K562 (cell line): ENCODE results near the gene THEM4. TPM values are rescaled to one million over a fixed set of nuclear protein-coding genes. Genes with fewer than 3 reads are reported as not detected.

Source experiments
- BHLHE40 ChIP-seq: IDR thresholded peaks from 2 replicates; pipeline ENCODE4 v1.6.1; 2011; ENCODE audit warnings: low read length, improper control_type of control experiment
- CUX1 ChIP-seq: fragments of 200-800 bp; sonication (Bioruptor generic); IDR thresholded peaks from 2 replicates; pipeline ENCODE4 v1.6.1; 2016; ENCODE audit warnings: missing genetic modification characterization, missing compliant biosample characterization
- DPF2 ChIP-seq: fragments of 450-650 bp; IDR thresholded peaks from 2 replicates; pipeline ENCODE4 v1.6.1; 2016
- FOXP1 ChIP-seq: sonication (generic); formaldehyde crosslinking; IDR thresholded peaks from 2 replicates; pipeline ENCODE4 v1.8.0; 2022; ENCODE audit warnings: mild to moderate bottlenecking, missing genetic modification reagents
- GMEB1 ChIP-seq: fragments of 250-450 bp; sonication (Bioruptor Pico); IDR thresholded peaks from 2 replicates; pipeline ENCODE4 v1.4.0; 2020; ENCODE audit warnings: mild to moderate bottlenecking
- HMGN3 ChIP-seq: IDR thresholded peaks from 2 replicates; pipeline ENCODE4 v1.6.1; 2011; ENCODE audit warnings: borderline replicate concordance, low read depth, mild to moderate bottlenecking, mixed read lengths, low read length; ENCODE audit not compliant: insufficient read length; ENCODE audit errors: extremely low read depth
- POLR2AphosphoS5 ChIP-seq: IDR thresholded peaks from 2 replicates; pipeline ENCODE4 v1.6.1; 2011; ENCODE audit warnings: mild to moderate bottlenecking, low read depth, low read length, moderate library complexity; ENCODE audit not compliant: control insufficient read depth, insufficient read depth
- RUNX1 ChIP-seq: sonication (generic); IDR thresholded peaks from 2 replicates; pipeline ENCODE4 v1.6.1; 2016; ENCODE audit warnings: antibody characterized with exemption, low read depth
- ZBTB17 ChIP-seq: fragments of 450-650 bp; formaldehyde crosslinking; IDR thresholded peaks from 2 replicates; pipeline ENCODE4 v1.4.0; 2020; ENCODE audit warnings: mild to moderate bottlenecking
- ZNF253 ChIP-seq: fragments of 250-450 bp; sonication (Bioruptor Pico); conservative IDR thresholded peaks from 2 replicates; pipeline ENCODE4 v1.6.1; 2021; ENCODE audit warnings: mild to moderate bottlenecking
- ZNF282 ChIP-seq: sonication (generic); formaldehyde crosslinking; IDR thresholded peaks from 2 replicates; pipeline ENCODE4 v1.8.1; 2023; ENCODE audit warnings: missing genetic modification reagents
- polyA plus RNA-seq, 8 experiments: library from polyadenylated mRNA; depleted of rRNA in 4 of 8; stranded (reverse) in 5 of 8; unstranded in 3 of 8; fragments of >200 nt; fragmentation: Nextera tagmentation in 2 of 8; fragmentation: Illumina TruSeq in 1 of 8; extraction: Ambion mirVana in 2 of 8; extraction: Trizol in 1 of 8; gene quantifications; 2 replicates each; pipeline versions ENCODE4 v1.2.1 to v1.2.3, GENCODE V29; 2011 to 2014; ENCODE audit warnings: inconsistent platforms in 1 of 8, missing spikeins in 1 of 8
- total RNA-seq, 7 experiments: library from RNA; depleted of rRNA in 6 of 7; stranded (reverse); fragments of >200 nt in 6 of 7; fragmentation: Illumina TruSeq in 2 of 7; extraction: Trizol in 2 of 7; gene quantifications; 2 replicates each; pipeline versions ENCODE4 v1.2.1 to v1.2.3, GENCODE V29; 2011 to 2021; ENCODE audit warnings: low replicate concordance in 1 of 7
- TF ChIP-seq, protein P1 (sequence below), 2 experiments: fragments of 450-650 bp; IDR thresholded peaks; 2 replicates each; pipeline ENCODE4 v1.6.1; 2016
- TF ChIP-seq, protein P2 (sequence below): fragments of 450-650 bp; formaldehyde crosslinking; IDR thresholded peaks from 2 replicates; pipeline ENCODE4 v1.4.0; 2022; ENCODE audit warnings: mild to moderate bottlenecking, moderate library complexity

The THEM4 gene
- total and polyA plus RNA-seq, 9 of the 15 experiments (the other 6 are each of a cell fraction or from before 2014, with no cell fraction given), result 8.6 to 71.9 (median 35.3) TPM

DNA sequence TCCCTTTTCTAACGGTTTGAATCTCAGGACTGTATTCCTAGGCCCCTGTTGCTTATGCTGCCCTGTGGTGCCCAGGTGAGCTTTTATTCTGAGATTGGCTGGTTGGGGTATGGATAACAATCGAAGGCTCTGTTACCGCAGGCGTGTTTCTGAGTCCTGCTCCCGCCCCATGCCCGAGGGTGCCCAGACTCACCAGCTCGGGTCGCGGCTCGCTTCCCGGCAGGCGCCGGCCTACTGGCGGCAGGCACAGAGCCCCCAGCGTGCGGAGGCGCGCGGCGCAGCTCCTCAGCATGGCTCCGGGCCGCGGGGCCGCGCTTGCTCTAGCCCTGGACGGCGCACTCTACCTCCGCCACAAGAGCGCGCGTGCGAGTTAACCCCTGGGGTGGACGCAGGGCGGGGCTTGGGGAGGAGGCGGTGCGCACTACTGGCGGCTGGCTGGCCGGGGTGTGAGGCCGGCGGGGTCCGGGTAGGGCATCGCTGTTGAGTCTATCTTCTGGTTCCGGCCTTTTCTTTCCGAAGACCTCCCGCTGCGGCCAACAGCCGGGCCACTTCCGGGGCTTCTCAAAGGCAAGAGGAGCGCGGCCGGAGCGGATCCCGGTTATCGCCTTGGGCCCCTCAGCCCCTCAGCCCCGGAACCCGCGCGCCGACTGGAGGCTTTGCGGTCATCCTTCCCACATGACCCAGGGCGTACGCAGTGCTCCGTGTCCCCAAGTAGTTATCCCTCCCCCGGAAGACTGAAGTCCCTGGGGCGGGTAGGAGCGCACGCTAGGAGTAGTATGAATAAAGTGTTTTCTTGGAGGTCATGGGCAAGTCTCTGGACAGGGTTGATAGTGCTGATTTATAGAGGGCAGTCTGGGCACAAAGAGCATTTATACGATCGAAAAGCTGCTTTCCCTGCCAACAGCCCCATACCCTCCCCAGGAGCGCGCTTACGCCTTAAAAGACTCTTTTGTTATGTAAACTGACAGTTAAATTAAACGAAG, at the start of gene THEM4 (continued):
- peak; percentile 25; the same call in 1 of the 2 replicates for TF ChIP-seq CUX1
- 0 out of 2 replicates have a peak, but pooled peaks have one; percentile 24 for TF ChIP-seq ZNF282
- TF ChIP-seq FOXP1, result peak; percentile 72; the same call in 1 of the 2 replicates
- TF ChIP-seq ZNF253 (CRISPR knock-in tag), result no peak
- peak; percentile 59 for TF ChIP-seq BHLHE40
- no peak for TF ChIP-seq RUNX1
- TF ChIP-seq, protein P1, sequence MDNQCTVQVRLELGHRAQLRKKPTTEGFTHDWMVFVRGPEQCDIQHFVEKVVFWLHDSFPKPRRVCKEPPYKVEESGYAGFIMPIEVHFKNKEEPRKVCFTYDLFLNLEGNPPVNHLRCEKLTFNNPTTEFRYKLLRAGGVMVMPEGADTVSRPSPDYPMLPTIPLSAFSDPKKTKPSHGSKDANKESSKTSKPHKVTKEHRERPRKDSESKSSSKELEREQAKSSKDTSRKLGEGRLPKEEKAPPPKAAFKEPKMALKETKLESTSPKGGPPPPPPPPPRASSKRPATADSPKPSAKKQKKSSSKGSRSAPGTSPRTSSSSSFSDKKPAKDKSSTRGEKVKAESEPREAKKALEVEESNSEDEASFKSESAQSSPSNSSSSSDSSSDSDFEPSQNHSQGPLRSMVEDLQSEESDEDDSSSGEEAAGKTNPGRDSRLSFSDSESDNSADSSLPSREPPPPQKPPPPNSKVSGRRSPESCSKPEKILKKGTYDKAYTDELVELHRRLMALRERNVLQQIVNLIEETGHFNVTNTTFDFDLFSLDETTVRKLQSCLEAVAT (IDR thresholded peaks at IDR 0.05), result 0 out of 4 replicates have a peak, but pooled peaks have one; percentile 8 to 32
- TF ChIP-seq, protein P2, sequence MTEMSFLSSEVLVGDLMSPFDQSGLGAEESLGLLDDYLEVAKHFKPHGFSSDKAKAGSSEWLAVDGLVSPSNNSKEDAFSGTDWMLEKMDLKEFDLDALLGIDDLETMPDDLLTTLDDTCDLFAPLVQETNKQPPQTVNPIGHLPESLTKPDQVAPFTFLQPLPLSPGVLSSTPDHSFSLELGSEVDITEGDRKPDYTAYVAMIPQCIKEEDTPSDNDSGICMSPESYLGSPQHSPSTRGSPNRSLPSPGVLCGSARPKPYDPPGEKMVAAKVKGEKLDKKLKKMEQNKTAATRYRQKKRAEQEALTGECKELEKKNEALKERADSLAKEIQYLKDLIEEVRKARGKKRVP (CRISPR knock-in tag), result 0 out of 2 replicates have a peak, but pooled peaks have one; percentile 2
- TF ChIP-seq GMEB1 (CRISPR knock-in tag), result peak; percentile 69
- TF ChIP-seq ZBTB17 (CRISPR knock-in tag), result peak; percentile 75; the same call in 1 of the 2 replicates
- TF ChIP-seq HMGN3, result peak; percentile 98
- TF ChIP-seq POLR2AphosphoS5, result peak; percentile 77
- no peak; the same call in 1 of the 2 replicates for TF ChIP-seq DPF2
